Retinal pigment epithelial cell (primary cell): ENCODE measurements around the gene BMPR1B.
"Not testable (repeated sequence)": the region's sequence is repeated elsewhere in the genome, so short reads cannot be mapped to it uniquely, and the experiment has no call there.

Experiments used
- DNase-seq: peaks from one replicate; pipeline ENCODE4 v3.0.0-alpha.2; 2010; ENCODE audit warnings: low read depth
- H3K4me3 ChIP-seq: 2 replicates; pipeline ENCODE4 v1.5.1; 2011; ENCODE audit warnings: mild to moderate bottlenecking, low read length, control low read depth, moderate library complexity
- CTCF ChIP-seq: conservative IDR thresholded peaks from 2 replicates; pipeline ENCODE4 v1.5.1; 2011; ENCODE audit warnings: low read depth, low read length, control low read depth, inconsistent platforms

The BMPR1B gene

DNA sequence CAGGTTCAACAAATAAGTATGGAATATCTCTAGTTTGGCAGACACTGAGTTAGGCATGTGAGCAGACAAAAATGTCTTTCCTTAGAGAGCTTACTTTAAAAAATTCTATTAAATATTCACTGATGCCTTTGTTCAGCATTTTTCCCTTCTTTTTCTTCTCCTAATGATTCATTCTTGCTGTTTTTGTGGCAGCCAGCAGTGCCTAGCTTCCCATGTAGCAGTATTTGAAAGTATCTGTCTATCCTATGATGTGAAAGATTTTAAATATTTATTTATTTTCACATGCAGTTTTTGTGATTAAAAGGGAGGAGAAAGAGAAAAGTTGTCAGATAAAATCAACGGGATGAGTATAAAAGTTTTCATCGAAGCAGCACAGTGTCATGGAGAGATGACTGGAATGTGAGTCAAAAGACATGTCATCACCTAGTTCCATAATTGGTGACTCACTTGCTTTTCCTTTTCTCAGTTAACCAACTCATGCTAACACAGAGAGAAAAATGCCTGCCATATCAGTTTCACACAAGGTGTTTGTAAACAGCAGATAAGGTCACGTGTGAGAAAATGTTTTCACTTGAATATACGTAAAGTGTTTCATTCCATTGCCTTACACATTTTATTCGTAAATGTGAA lies 69.8 kb downstream of the BMPR1B start:
- TF ChIP-seq CTCF: no peak

GRCh38 chr4:94828882-94829281 lies 71.1 kb downstream of the BMPR1B start:
- TF ChIP-seq CTCF: no peak
- peak; percentile 22 for DNase-seq
- no peak overlapping the region for H3K4me3 ChIP-seq

More for the DNA sequence above, 69.8 kb downstream of the BMPR1B start:
- H3K4me3 ChIP-seq: no peak overlapping the region
- peak; percentile 26 for DNase-seq

DNA sequence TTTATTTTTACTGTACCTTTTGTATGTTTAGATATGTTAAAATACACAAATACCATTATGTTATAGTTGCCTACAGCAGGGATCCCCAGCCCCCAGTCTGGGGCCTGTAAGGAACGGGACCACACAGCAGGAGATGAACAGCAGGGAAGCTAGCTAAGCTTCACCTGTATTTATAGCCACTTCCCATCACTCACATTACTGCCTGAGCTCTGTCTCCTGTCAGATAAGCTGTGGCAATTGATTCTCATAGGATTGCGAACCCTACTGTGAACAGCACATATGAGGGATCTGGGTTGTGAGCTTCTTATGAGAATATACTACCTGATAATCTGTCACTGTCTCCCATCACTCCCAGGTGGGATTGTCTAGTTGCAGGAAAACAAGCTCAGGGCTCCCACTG lies 73.9 kb downstream of the BMPR1B start:
- TF ChIP-seq CTCF: no peak
- DNase-seq: no peak

GRCh38 chr4:94832329-94832728 lies 74.6 kb downstream of the BMPR1B start:
- not testable (repeated sequence) for H3K4me3 ChIP-seq, DNase-seq

More for the DNA sequence above, 73.9 kb downstream of the BMPR1B start:
- no peak overlapping the region for H3K4me3 ChIP-seq

GRCh38 chr4:94833394-94833793 lies 75.6 kb downstream of the BMPR1B start:
- no peak overlapping the region for H3K4me3 ChIP-seq
- TF ChIP-seq CTCF: no peak
- DNase-seq: no peak

DNA sequence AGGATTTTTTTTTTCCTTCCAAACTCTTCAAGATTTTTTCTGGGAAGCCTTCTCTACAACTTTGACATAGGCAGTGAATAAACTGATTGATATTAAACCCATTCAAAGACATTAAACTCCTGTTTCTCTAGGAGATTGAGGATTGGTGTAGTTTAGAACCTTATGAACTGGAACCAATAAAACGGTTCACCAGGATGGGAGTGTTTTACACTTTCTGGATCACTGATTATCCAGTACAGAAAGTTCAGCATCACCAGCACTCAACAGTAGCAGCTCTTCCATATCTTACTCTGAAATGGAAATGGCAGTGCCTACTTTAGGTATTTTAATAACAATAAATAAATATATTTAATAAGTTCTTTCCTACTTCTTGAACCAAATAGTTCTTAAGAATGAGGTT lies 76.7 kb downstream of the BMPR1B start:
- H3K4me3 ChIP-seq: no peak overlapping the region
- no peak for DNase-seq
- TF ChIP-seq CTCF: no peak

DNA sequence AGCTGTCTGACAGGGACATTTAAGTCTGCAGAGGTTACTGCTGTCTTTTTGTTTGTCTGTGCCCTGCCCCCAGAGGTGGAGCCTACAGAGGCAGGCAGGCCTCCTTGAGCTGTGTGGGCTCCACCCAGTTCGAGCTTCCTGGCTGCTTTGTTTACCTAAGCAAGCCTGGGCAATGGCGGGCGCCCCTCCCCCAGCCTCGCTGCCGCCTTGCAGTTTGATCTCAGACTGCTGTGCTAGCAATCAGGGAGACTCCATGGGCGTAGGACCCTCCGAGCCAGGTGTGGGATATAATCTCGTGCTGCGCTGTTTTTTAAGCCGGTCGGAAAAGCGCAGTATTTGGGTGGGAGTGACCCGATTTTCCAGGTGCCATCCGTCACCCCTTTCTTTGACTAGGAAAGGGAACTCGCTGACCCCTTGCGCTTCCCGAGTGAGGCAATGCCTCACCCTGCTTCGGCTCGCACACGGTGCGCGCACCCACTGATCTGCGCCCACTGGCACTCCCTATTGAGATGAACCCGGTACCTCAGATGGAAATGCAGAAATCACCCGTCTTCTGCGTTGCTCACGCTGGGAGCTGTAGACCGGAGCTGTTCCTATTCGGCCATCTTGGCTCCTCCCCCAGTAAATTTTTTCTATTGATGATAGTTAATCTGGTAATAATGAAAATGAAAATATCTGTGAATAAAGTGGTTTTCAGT lies 83.6 kb downstream of the BMPR1B start:
- not testable (repeated sequence) for DNase-seq, H3K4me3 ChIP-seq

- TF ChIP-seq CTCF: no peak
- DNase-seq: no peak
- H3K4me3 ChIP-seq: no peak overlapping the region
Measured at GRCh38 chr4:94841864-94842221, 84.1 kb downstream of the BMPR1B start.
